Right lobe of liver (tissue), 4 donors: ENCODE data around the gene ENO1.

Source experiments
- POLR2A ChIP-seq: fragments of 450-650 bp; IDR thresholded peaks from one replicate; pipeline ENCODE4 v1.6.1; 2017; ENCODE audit warnings: antibody characterized with exemption, mild to moderate bottlenecking
- TF ChIP-seq, protein P1 (sequence below), 4 donors: fragments of 200-600 bp in 3 of 4; fragments of 450-650 bp in 1 of 4; IDR thresholded peaks; one replicate each; pipeline versions ENCODE4 v1.5.1 to v1.8.0; 2016 to 2022; ENCODE audit warnings: antibody characterized with exemption in 4 of 4, mild to moderate bottlenecking in 2 of 4
- donor health status: DM: no; HTN: no; CAD: no.
- donor health status: DM: no; HTN: no; CAD: no.
- donor health status: DM: no; HTN: yes; CAD: no.

DNA sequence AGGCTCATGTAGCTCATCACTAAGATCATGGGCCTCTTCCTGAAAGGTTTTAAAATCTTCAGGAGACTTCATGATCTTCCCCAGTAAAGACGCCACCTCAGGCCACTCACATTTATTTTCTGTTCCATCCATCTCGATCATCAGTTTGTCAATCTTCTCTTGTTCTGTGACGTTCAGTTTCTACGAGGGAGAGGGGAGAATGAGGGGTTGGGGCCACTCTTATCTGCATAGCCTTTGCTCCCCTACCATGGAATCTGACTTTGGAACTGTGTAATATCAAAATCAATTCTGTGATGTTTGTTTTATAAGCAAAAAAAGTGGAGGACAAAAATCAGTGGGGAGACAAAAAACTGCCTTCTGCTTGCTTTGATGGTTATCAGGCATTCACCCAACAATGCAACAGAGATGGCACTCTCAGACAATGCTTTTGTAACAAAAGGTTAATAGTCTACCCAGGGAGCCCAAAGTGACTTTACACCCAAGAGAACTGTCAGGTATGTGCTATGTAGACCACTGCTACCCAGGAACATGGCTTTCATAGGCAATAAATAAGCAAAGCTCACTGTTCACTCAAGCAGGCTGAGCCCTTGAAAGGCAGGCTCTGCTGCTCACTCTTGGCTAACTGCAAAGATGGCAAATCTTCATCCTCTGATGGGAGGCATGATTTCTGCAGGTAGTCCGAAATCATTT is 10.5 kb downstream of the ENO1 start:
- TF ChIP-seq, protein P1, sequence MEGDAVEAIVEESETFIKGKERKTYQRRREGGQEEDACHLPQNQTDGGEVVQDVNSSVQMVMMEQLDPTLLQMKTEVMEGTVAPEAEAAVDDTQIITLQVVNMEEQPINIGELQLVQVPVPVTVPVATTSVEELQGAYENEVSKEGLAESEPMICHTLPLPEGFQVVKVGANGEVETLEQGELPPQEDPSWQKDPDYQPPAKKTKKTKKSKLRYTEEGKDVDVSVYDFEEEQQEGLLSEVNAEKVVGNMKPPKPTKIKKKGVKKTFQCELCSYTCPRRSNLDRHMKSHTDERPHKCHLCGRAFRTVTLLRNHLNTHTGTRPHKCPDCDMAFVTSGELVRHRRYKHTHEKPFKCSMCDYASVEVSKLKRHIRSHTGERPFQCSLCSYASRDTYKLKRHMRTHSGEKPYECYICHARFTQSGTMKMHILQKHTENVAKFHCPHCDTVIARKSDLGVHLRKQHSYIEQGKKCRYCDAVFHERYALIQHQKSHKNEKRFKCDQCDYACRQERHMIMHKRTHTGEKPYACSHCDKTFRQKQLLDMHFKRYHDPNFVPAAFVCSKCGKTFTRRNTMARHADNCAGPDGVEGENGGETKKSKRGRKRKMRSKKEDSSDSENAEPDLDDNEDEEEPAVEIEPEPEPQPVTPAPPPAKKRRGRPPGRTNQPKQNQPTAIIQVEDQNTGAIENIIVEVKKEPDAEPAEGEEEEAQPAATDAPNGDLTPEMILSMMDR (IDR thresholded peaks at IDR 0.05): no peak
- no peak for TF ChIP-seq POLR2A
